Endothelial cell of umbilical vein (primary cell): ENCODE data around the gene DUOX2. TPM values are rescaled to one million over a fixed set of nuclear protein-coding genes. Genes with fewer than 3 reads are reported as not detected.
A peak's percentile ranks its signal among the peaks of the same experiment; 100 is the strongest.
"Not testable (repeated sequence)": the region's sequence is repeated elsewhere in the genome, so short reads cannot be mapped to it uniquely, and the experiment has no call there.

Experiments
- BruUV-seq: library from RNA; stranded (reverse); fragments of 400-500 nt; replicated peaks from 2 replicates; lab custom pipeline; 2021; lab: Mats Ljungman, UMichigan
- CTCF ChIA-PET: fragments of 300-600, 350-600 bp; sonication (Branson Sonifier 250); formaldehyde crosslinking; loops from one replicate; lab custom pipeline; 2021; ENCODE audit warnings: antibody characterized with exemption, inconsistent platforms; lab: Charles Lee
- POLR2A ChIA-PET: fragments of 300-600, 350-600 bp; sonication (Branson Sonifier 250); formaldehyde crosslinking; loops from one replicate; lab custom pipeline; 2021; ENCODE audit warnings: antibody characterized with exemption, inconsistent platforms; lab: Charles Lee
- DNase-seq: peaks from one replicate; pipeline ENCODE4 v3.0.0-alpha.2; 2011; ENCODE audit warnings: low read depth, low spot score
- FAIRE-seq: peaks from 2 replicates; lab custom pipeline; 2011; peaks lifted over from hg19 to GRCh38; lab: Jason Lieb, UNC
- H2AFZ ChIP-seq: 2 replicates; pipeline ENCODE4 v1.6.0; 2012; ENCODE audit warnings: low read depth, low read length, control low read depth, inconsistent platforms
- H3K27ac ChIP-seq: 2 replicates; pipeline ENCODE4 v1.5.1; 2011; ENCODE audit warnings: low read depth, mild to moderate bottlenecking, control low read depth, low read length, moderate library complexity; ENCODE audit not compliant: insufficient read depth
- H3K27me3 ChIP-seq, 2 experiments: 2 replicates each; pipeline versions ENCODE4 v1.6.0 to v1.6.1; 2011; ENCODE audit warnings: low read length in 2 of 2, mixed read lengths in 1 of 2; ENCODE audit not compliant: control insufficient read depth in 2 of 2, insufficient read depth in 2 of 2
- H3K36me3 ChIP-seq, 2 experiments: 2 replicates in 1 of 2; 3 replicates in 1 of 2; pipeline ENCODE4 v1.5.1; 2011; ENCODE audit warnings: low read length in 2 of 2, mild to moderate bottlenecking in 1 of 2, moderate library complexity in 1 of 2; ENCODE audit not compliant: control insufficient read depth in 2 of 2, insufficient read depth in 2 of 2; ENCODE audit errors: extremely low read depth in 1 of 2
- H3K4me1 ChIP-seq: 3 replicates; pipeline ENCODE4 v1.5.1; 2011; ENCODE audit warnings: mild to moderate bottlenecking, low read length; ENCODE audit not compliant: control insufficient read depth, insufficient read depth; ENCODE audit errors: extremely low read depth
- H3K4me2 ChIP-seq: 2 replicates; pipeline ENCODE4 v1.6.1; 2011; ENCODE audit warnings: low read length, control low read depth, mixed read lengths; ENCODE audit not compliant: insufficient read depth
- H3K4me3 ChIP-seq, 3 experiments: fragments of 200-600 bp in 1 of 3; sonication (generic), shearing (Covaris generic) in 1 of 3; replicated peaks in 1 of 3; 2 replicates each; pipeline ENCODE4 v1.5.1; 2011 to 2016; ENCODE audit warnings: control low read depth in 3 of 3, low read length in 3 of 3, mild to moderate bottlenecking in 2 of 3, inconsistent platforms in 1 of 3, low read depth in 1 of 3, moderate library complexity in 1 of 3; ENCODE audit not compliant: insufficient read depth in 1 of 3
- H3K79me2 ChIP-seq: 2 replicates; pipeline ENCODE4 v1.6.0; 2012; ENCODE audit warnings: low read length, inconsistent platforms; ENCODE audit not compliant: control insufficient read depth, insufficient read depth
- H3K9ac ChIP-seq: replicated peaks from 2 replicates; pipeline ENCODE3; 2011; ENCODE audit warnings: low read length, control low read depth; ENCODE audit not compliant: insufficient read depth; ENCODE audit errors: extremely low read depth
- H3K9me1 ChIP-seq: replicated peaks from 3 replicates; pipeline ENCODE4 v1.6.0; 2011; ENCODE audit warnings: mild to moderate bottlenecking, low read length; ENCODE audit not compliant: control insufficient read depth, insufficient read depth; ENCODE audit errors: extremely low read depth
- H3K9me3 ChIP-seq: replicated peaks from 2 replicates; pipeline ENCODE4 v1.5.1; 2012; ENCODE audit warnings: low read length, inconsistent platforms; ENCODE audit not compliant: control insufficient read depth, insufficient read depth
- H4K20me1 ChIP-seq: replicated peaks from 2 replicates; pipeline ENCODE3; 2011; ENCODE audit warnings: mild to moderate bottlenecking, low read length; ENCODE audit not compliant: control insufficient read depth, insufficient read depth; ENCODE audit errors: extremely low read depth
- dilution Hi-C: fragments of 300-500 bp; cut with MboI; formaldehyde crosslinking; loops from one replicate; pipeline ENCODE4 v1.15.0; 2019; ENCODE audit warnings: low sequenced_read_pairs; ENCODE audit not compliant: extremely low pct_ligation_motif_present
- intact Hi-C: fragments of 100-400 bp; cut with micrococcal nuclease; formaldehyde crosslinking; loops from one replicate; pipeline ENCODE4 v1.10.0; 2022
- polyA plus RNA-seq, 4 experiments: library from polyadenylated mRNA; depleted of rRNA in 3 of 4; stranded (reverse) in 3 of 4; unstranded in 1 of 4; fragments of >200 nt; gene quantifications; 2 replicates each; pipeline versions ENCODE4 v1.2.1 to v1.2.3, GENCODE V29; 2011 to 2012; ENCODE audit warnings: missing spikeins in 1 of 4
- total RNA-seq: library from RNA; stranded (reverse); gene quantifications from 2 replicates; pipeline ENCODE4 v1.2.3, GENCODE V29; 2021

Gene DUOX2
- total and polyA plus RNA-seq, 2 donors (not counting 3 experiments of a cell fraction or from before 2014, with no cell fraction given), result 0.01 TPM; not detected in 1

GRCh38 chr15:45079628-45080246, 34.2 kb downstream of the DUOX2 start:
- H3K4me1 ChIP-seq, intact Hi-C loops, dilution Hi-C loops, FAIRE-seq, H3K9me1 ChIP-seq, H3K4me3 ChIP-seq, DNase-seq, H3K9me3 ChIP-seq, CTCF ChIA-PET, H3K36me3 ChIP-seq, H4K20me1 ChIP-seq, POLR2A ChIA-PET, H3K79me2 ChIP-seq, H3K9ac ChIP-seq, H3K27ac ChIP-seq, BruUV-seq, H3K4me2 ChIP-seq, H2AFZ ChIP-seq: not testable (repeated sequence)
- peaks cover 9 to 11% of the 10 kb centered on the region in 2 experiments for H3K27me3 ChIP-seq

GRCh38 chr15:45079201-45079600, 34.8 kb downstream of the DUOX2 start:
- H3K9me1 ChIP-seq, H3K4me2 ChIP-seq, H3K79me2 ChIP-seq, H3K36me3 ChIP-seq, H4K20me1 ChIP-seq, FAIRE-seq, DNase-seq, H2AFZ ChIP-seq, intact Hi-C loops, H3K9me3 ChIP-seq, H3K27ac ChIP-seq, CTCF ChIA-PET, H3K27me3 ChIP-seq, POLR2A ChIA-PET, BruUV-seq, H3K4me3 ChIP-seq, H3K9ac ChIP-seq, dilution Hi-C loops, H3K4me1 ChIP-seq: not testable (repeated sequence)

GRCh38 chr15:45077391-45077790, 36.6 kb downstream of the DUOX2 start:
- CTCF ChIA-PET, H3K9me3 ChIP-seq, H3K79me2 ChIP-seq, BruUV-seq, H3K9me1 ChIP-seq, H4K20me1 ChIP-seq, intact Hi-C loops, H3K4me1 ChIP-seq, H3K4me2 ChIP-seq, H2AFZ ChIP-seq, H3K9ac ChIP-seq, FAIRE-seq, dilution Hi-C loops, H3K4me3 ChIP-seq, H3K36me3 ChIP-seq, H3K27me3 ChIP-seq, POLR2A ChIA-PET, H3K27ac ChIP-seq: not testable (repeated sequence)
- peak; percentile 36 for DNase-seq

- H3K4me2 ChIP-seq, H3K9me3 ChIP-seq, H3K9me1 ChIP-seq, H3K79me2 ChIP-seq, POLR2A ChIA-PET, H3K4me1 ChIP-seq, BruUV-seq, DNase-seq, H2AFZ ChIP-seq, FAIRE-seq, H4K20me1 ChIP-seq, CTCF ChIA-PET, dilution Hi-C loops, H3K36me3 ChIP-seq, H3K27me3 ChIP-seq, H3K4me3 ChIP-seq, H3K9ac ChIP-seq, intact Hi-C loops, H3K27ac ChIP-seq: not testable (repeated sequence)
Observed at GRCh38 chr15:45075440-45076320, 38.3 kb downstream of the DUOX2 start.
